Measurements from ENCODE around the gene R3HDM2. TPM values are rescaled to one million over a fixed set of nuclear protein-coding genes. Genes with fewer than 3 reads are reported as not detected.
"Not testable (repeated sequence)": the region's sequence is repeated elsewhere in the genome, so short reads cannot be mapped to it uniquely, and the experiment has no call there.

R3HDM2 gene
- total RNA-seq, 1 donor from 2014 or later: 49.0 TPM

DNA sequence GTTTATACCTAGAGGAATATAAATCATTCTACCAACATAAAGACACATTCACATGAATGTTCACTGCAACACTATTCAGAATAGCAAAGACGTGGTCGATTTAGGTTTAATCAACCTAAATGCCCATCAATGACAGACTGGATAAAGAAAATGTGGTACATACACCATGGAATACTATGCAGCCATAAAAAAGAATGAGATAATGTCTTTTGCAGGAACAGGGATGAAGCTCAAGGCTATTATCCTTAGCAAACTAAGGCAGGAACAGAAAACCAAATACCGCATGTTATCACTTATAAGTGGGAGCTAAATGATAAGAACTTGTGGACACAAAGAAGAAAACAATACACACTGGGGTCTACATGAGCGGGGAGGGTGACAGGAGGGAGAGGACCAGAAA, 94.5 kb downstream of the R3HDM2 start:
- not testable (repeated sequence) for DNase-seq (ENCODE audit: low spot score)

DNA sequence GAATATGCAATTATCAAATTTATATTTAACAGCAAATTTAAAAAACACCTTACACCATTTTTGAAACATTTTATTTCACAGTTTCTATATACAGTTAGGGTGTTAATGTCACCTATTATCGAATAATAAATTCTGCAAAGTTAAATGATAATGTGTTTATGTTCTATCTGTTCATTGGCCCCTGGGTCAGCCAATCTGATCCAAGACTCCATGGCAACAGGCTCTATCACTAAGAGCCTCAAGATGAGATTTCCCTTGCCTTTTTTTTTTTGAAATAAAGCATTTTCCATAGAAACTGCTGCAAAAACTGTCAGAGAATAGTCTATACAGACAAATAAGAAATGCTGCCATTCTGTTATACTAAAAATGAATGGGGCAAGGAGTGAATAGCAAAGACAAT, 96.6 kb downstream of the R3HDM2 start:
- no peak for DNase-seq (ENCODE audit: low spot score)

DNA sequence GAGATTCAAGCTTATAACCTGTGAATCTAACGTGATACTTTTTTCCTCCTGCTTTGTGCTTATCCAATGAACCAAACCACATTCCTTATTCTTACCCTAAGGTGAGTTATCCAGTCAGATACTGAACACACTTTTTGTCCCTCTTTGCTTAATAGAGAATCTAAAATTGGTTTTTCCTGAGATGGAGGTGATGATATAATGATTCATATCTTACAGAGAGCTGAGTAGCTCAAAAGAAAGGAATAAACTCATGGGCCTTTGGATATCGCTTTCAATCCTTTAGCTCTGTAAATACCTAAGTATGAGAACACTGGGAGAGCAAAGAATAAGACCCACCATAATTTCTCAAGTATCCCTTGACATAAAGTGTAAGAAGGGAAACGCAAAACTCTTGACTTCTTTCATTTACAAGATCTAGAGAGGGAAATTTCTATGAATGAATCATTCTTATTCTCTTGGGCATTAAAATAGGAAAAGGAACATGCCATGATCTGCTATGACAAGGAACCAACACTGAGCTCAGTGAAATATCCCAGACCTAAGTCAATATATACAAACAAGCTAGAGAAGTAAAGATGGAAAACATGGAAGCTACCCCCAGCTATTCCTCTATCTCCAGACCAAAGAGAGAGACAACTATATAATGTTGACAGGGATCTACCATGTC, 98.1 kb downstream of the R3HDM2 start:
- no peak for DNase-seq (ENCODE audit: low spot score)

DNA sequence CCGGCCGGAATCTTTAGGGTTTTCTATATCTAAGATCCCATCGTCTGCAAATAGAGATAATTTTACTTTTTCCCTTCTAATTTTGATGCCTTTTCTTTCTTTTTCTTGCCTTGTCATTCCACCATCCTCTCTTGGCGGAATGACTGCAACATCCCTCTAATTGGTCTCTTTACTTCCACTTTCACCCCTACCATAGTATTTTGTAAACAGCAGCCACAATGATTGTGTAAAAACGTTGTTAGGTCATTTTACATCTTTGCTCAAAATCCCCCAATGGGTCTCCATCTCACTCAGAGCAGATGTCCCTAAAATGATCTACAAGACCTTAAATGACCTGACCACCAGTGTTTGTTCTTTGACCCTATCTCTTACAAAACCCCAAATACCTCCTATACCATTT, 99.9 kb downstream of the R3HDM2 start:
- DNase-seq (ENCODE audit: low spot score): no peak

DNA sequence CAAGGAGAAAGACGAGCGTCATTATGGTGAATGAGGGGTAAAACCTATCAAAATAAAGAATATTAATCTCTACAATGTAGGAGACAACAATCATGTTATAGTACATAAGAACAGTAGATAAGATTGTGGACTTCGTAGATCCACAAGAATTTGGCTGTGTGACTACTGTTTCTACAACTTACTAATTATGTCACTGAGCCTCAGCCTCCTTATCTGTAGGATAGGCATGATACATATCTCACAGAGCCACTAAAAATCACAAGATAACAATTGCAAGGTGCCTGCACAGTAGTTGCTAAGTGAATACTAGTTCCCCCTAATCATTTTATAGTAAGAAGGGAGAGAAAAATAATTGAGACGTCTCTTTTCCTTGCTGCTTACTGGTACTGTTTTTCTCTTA, 101.6 kb downstream of the R3HDM2 start:
- no peak for DNase-seq (ENCODE audit: low spot score)

DNA sequence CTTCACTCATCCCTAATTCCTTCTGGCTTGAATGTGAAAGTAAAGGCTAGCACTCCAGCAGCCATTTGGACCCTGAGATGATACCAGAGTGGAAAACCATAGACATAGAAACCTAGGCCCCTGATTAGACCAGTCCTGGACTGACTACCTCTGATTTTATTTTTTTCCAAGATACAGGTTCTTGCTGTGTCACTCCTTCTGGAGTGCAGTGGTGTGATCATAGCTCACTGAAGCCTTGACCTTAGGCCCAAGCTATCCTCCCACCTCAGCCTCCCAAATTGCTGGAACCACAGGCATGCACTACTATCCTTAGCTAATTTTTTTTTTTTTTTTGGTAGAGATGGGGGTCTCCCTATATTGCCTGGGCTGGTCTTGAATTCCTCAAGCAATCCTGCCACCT, 105.4 kb downstream of the R3HDM2 start:
- no peak for DNase-seq (ENCODE audit: low spot score)

DNA sequence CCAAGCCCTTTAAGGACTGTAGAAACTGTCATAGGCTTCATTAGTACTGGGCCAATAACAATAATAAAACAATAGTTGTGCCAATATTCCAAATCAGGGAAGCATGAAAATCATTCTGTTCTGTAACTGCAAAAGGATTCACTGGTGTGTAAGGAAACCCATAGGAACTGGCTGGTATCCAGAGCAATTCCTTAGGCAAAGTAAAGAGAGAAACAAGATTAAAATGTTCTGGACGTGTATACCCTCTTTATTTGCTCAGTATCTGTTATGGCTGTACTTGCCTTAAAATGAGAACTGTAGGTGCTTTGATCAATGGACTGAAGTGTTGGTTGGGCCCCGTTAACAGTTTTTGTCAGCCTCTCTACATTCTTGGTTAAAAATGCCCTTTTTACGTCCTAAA, 107.4 kb downstream of the R3HDM2 start:
- no peak for DNase-seq (ENCODE audit: low spot score)

DNA sequence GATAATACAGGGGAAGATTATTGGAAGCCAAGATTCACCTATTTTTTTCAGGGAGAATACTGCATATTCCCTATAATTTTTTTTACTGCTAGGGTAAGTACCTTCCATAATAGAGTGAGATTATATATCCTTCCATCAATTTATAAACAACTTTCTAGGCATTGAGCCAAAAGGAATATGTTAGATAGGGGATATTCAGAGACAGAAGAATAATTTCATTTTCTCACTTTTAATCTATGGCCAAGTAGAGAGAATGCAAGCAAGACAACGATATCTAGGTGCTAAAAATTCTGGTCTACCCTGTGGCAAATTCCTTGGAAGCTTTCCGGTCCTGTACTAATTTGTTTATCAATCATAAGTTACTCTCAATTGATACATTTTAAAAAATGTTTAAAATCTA, 110.2 kb downstream of the R3HDM2 start:
- DNase-seq (ENCODE audit: low spot score): no peak

DNA sequence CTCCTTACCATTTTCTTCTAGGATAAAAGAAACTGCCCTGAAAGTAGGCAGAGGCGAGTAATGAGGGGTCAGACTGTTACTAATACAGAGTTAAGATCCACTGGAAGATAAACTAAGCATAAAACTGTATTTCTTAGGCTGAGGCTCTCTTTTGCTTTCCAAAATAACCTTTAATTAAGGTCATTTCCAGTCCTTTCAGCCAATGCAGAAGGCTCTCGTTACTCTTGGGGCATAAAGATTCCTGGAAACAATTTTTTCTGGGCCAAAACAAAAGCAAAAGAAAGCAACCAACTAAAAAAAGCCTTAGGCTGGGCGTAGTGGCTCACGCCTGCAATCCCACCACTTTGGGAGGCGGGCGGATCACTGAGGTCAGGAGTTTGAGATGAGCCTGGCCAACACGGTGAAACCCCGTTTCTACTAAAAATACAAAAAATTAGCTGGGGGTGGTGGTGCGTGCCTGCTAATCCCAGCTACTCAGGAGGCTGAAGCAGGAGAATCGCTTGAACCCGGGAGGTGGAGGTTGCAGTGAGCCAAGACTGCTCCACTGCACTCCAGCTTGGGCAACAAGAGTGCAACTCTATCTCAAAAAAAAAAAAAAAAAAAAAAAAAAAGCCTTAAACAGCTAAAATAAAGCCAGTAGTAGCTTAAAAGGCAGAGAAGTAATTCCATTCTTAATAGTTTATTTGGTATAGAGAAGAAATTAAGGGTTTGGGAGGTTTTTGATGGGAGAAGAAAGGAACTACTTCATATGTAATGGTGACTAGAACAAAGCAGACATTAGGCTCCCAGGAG, 111.0 kb downstream of the R3HDM2 start:
- no peak for DNase-seq (ENCODE audit: low spot score)

DNA sequence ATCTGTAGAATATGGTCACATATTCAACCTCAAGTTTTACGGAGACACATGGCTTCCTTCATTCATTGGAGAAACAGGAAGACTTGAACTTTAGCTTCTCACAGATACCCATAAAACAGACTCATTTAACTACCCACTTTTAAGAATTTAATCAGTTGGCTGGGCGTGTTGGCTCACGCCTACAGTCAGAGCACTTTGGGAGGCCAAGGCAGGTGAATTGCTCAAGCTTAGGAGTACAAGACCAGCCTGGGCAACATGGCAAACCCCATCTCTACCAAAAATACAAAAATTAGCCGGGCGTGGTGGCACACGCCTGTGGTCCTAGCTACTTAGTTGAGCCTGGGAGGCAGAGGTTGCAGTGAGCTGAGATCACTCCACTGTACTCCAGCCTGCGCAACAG, 115.2 kb downstream of the R3HDM2 start:
- DNase-seq (ENCODE audit: low spot score): no peak

DNA sequence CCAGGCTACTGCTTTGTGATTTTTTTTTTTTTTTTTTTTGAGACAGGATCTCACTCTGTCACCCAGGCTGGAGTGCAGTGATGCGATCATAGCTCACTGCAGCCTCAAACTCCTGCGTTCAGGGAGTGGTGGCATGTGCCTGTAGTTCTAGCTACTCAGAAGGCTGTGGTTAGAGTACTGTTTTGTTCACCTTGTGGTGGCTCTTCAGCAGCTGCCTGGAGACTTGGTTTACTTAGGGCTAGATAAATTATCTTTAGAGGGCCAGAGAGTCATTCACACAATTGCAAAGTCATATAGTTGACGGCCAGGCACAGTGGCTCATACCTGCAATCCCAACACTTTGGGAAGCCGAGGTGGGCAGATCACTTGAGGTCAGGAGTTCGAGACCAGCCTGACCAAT, 118.6 kb downstream of the R3HDM2 start:
- DNase-seq (ENCODE audit: low spot score): not testable (repeated sequence)

DNA sequence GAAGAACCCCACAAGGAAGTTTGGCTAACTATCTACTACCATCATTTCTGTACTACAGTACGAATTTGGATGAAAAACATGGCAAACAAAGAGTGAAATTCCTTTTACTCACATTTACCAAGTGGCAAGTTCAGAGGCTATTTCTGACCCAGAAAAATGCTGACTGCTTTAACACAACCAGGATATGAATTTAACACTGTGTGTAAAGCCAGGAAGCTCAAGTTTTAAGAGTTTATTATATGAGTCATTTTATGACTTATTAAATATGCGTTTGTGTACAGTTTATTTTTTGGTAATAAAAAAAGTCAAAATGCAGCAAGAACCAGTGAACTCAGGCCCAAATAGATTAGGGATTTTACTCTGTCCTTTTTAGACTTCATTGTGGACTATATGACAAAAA, 121.4 kb downstream of the R3HDM2 start:
- DNase-seq (ENCODE audit: low spot score): no peak

DNA sequence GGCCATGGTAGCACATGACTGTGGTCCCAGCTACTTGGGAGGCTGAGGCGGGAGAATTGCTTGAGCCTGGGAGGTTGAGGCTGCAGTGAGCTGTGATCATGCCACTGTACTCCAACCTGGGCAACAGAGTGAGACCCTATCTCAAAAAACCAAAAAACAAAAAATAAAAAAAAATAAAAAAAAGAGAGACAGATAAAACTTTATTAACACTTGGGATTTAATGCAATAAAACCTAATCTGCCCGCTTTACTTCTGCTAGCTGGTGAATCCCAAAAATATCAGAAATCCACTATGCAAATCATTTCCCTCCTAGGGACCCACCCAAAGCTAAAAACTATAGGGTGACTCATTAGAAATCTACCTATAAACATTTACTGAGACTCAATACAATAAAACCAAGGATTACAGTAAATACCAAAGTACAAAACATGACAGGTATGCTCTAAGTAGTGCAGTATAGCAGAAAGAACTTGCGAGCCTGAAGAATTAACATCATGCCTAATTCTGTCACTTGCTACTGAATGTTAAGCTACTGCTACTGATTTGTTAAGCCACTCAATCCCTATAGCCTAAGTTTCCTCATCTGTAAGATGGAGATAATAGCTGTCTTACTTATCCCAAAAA, 129.8 kb downstream of the R3HDM2 start:
- DNase-seq (ENCODE audit: low spot score): no peak

DNA sequence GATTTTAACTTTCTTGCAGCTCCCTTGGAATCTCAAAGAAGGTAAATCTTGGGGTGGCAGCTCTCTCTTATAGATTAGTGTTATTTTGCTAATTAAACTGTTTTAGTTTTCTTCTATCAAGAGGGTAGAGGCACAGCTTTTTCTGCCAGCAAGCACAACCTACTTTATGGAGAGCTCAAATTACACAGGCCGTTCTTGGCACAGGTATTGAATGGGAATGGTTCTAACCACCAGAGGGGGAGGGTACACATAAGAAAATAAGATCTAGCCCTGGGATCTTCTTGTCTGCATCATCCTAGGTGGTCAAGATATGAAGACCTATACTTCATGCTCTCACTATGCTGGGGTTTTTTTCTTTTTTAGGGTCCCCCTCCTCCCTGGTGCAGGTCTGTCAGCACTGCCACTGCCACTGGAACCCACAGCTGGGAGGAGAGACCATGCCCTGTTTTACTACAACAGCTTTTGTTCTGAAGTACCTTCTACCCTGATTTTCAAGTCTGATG, 131.3 kb downstream of the R3HDM2 start:
- no peak for DNase-seq (ENCODE audit: low spot score)

DNA sequence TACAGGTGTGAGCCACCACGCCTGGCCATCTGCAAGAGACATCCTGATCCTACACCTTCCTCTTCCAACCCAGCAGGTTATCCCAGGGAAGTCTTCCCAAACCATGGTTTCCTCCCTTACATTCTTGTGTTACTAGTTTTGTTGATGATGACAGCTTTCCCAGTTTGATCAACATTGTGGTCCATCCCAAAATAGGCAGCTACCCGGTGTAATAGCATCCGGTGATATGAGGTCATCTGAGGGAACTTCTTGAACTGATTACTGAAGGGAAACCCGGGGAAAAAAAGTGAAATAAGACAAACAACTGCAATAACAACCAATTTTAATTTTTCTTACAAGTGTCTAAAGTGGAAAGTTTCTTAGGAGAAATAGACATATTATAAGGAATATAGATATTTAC, 134.6 kb downstream of the R3HDM2 start:
- no peak for DNase-seq (ENCODE audit: low spot score)

DNA sequence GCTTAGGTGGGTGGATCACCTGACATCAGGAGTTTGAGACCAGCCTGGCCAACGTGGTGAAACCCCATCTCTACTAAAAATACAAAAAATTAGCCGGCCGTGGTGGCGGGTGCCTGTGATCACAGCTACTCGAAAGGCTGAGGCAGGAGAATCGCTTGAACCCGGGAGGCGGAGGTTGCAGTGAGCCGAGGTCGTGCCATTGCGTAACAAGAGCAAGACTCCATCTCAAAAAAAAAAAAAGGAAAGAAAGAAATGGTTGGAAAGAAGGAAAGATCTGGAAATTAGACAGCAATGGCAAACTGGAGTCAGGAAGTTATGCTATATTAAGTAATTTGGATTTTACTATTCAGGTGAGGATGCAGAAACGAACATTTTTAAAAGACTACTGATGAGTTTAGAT, 148.8 kb downstream of the R3HDM2 start:
- DNase-seq (ENCODE audit: low spot score): not testable (repeated sequence)

DNA sequence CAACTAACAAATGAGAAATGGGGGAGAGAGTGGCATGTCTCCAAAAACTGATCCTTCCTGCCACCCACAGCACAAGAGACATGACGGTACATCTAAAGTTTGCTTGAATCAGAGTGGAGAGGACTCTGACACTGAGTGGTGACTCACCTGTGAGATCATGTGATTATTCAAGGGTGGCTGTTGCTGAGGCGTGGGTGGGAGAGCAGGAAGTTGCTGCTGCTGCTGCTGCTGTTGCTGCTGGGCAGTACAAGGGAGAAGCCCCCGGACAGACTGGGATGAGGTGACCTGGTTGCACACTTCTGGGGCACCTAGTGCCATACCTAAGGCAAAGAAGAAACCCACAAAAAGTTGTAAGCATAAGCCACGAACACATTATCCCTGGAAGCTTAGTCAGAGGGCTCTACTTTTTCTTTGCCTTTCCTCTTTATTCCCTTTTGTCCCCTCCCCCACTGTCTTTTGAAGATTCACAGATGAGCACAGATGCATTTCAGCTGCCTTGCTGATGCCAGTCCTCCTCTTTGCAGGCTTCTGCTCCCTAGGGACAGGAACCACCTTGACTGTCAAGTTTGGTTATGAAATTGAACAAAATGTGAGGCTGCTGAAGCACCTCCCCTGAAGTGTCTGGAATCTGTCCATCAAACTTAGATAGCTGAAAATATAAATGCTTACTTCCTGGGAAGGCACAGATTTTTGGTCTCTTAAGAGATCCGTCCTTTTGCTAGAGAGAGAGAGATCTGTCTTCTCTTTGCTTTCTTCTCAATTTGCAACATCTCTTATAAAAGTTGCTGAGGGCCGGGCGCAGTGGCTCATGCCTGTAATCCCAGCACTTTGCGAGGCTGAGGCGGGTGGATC, 150.4 kb downstream of the R3HDM2 start:
- no peak for DNase-seq (ENCODE audit: low spot score)

DNA sequence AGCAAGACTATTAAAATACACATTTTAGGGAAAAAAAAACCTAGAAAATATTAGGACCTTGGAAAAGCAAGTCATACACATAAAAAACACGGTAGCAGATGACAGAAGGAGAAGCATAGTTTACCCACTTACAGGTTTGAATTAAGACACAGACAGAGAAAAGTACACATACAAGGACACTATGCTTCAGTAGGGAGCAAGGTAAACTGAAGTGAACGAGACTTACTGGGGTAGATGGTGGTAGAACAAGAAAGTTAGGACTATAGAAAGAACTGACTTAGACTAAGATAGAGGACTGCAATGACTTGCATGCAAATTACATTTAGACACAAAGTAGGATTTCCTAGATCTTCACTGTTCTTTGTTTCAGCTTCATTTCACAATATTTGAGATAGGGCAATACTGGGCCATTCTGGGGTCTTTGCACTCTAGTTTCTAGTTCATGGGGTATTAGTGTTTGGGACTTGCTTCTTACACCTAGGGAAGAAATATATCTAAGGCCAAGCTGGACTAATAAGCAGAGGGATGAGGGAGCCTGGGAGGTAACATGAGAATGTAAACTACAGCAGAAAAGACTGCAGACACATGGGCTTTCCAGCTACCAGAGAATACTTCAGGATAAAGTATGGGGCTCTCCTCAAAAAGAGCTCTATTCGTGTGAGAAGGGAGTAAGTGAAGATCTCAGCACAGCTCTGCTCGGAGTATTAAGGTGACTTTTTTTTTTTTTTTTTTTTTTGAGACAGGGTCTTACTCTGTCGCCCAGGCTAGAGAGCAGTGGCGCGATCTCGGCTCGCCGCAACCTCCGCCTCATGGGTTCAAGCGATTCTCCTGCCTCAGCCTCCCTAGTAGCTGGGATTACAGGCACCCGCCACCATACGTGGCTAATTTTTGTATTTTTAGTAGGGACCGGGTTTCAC, 152.1 kb downstream of the R3HDM2 start:
- no peak for DNase-seq (ENCODE audit: low spot score)

DNA sequence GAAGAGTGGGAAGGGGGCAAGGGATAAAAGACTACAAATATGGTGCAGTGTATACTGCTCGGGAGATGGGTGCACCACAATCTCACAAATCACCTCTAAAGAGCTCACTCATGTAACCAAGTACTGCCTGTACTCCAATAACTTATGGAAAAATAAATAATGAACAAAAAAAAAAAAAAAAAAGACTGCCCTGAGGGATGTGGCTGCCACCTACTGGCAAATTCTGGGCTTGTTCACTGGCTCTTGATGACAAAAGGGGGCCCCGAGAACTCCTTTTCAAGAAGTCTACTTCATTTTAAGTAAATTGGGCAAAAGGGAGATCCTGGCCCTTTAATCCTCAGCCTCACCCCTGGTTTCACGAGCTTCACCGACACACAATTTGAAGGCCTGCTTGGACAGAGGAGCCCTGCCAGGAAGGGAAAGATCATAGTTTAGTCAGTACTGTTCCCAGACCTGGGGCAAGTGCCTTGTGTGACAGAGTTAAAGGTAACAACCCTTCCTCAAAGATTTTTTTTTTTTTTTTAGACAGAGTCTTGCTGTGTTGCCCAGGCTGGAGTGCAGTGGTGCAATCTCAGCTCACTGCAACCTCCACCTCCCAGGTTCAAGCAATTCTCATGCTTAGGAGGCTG, 153.8 kb downstream of the R3HDM2 start:
- DNase-seq (ENCODE audit: low spot score): no peak

DNA sequence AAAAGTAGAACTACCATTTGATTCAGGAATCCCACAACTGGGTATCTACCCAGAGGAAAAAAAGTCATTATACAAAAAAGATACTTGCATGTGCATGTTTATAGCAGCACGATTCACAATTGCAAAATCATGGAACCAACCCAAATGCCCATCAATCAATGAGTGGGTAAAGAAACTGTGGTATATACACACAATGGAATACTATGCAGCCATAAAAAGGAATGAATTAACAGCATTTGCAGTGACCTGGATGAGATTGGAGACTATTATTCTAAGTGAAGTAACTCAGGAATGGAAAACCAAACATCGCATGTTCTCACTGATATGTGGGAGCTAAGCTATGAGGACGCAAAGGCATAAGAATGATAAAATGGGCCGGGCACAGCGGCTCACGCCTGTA, 154.6 kb downstream of the R3HDM2 start:
- not testable (repeated sequence) for DNase-seq (ENCODE audit: low spot score)

Measured in mesenteric fat pad (tissue), 1 donor.